BLaER1 treated with 17β-estradiol and CSF1 and Interleukin-3, amounts not matched to agents 10 nM and 100 nM (cell line): ENCODE measurements around the gene SLC26A2.
"Not testable (repeated sequence)": the region's sequence is repeated elsewhere in the genome, so short reads cannot be mapped to it uniquely, and the experiment has no call there.

Experiments used
- H3K27ac ChIP-seq, 11 experiments: shearing (Covaris generic); formaldehyde crosslinking; 2 replicates each; pipeline ENCODE4 v1.8.1; 2022
- H3K27me3 ChIP-seq, 11 experiments: shearing (Covaris generic); formaldehyde crosslinking; 2 replicates each; pipeline ENCODE4 v1.8.1; 2022
- H3K36me3 ChIP-seq, 11 experiments: shearing (Covaris generic); formaldehyde crosslinking; 2 replicates each; pipeline ENCODE4 v1.8.1; 2022
- H3K4me1 ChIP-seq, 10 experiments: shearing (Covaris generic); formaldehyde crosslinking; 2 replicates each; pipeline ENCODE4 v1.8.1; 2022
- H3K4me2 ChIP-seq, 11 experiments: shearing (Covaris generic); formaldehyde crosslinking; 2 replicates each; pipeline ENCODE4 v1.8.1; 2022
- H3K4me3 ChIP-seq, 10 experiments: shearing (Covaris generic); formaldehyde crosslinking; 2 replicates each; pipeline ENCODE4 v1.8.1; 2022
- H3K9ac ChIP-seq, 11 experiments: shearing (Covaris generic); formaldehyde crosslinking; 2 replicates each; pipeline ENCODE4 v1.8.1; 2022
- H3K9me3 ChIP-seq, 11 experiments: shearing (Covaris generic); formaldehyde crosslinking; replicated peaks in 1 of 11; 2 replicates each; pipeline ENCODE4 v1.8.1; 2022
- H4K20me1 ChIP-seq, 11 experiments: shearing (Covaris generic); formaldehyde crosslinking; 2 replicates each; pipeline ENCODE4 v1.8.1; 2022
- Cebpa-rat ChIP-seq, 11 experiments: shearing (Covaris generic); IDR thresholded peaks; 2 replicates each; pipeline ENCODE4 v1.8.1; 2022

The SLC26A2 gene

DNA sequence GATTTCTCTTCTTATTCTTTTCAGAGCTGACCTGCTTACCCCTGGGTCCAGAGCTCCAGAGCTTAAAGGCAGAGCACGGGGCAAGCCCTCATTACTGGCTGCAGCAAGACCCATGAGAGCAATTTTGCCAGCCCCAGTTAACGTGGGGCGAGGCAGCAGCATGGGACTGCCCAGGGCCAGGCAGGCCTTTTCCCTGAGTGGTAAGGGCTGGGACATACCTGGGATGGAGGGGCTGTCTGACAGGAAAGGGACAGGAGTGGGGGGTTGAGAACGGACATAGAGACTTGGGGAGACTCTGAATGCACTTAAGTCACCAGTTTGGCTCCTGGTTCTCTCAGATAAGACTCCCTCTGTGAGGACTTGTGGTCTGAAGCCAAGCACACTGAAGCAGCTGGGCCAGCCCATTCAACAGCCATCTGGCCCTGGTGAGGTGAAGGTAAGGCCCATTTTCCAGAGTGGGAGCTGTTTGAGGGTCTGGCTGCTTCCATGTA is 66.2 kb downstream of the SLC26A2 start:
- Histone ChIP-seq H3K27ac (no peak overlapping the region), H3K4me2 (no peak overlapping the region), H3K9ac (peak overlapping the region in 3 of 11 experiments; percentile 2 to 45 (median 7); a peak in 2 of 22 replicates), H3K4me3 (no peak overlapping the region), H3K4me1 (peaks cover 27 to 35% (median 34%) of the 10 kb centered on the region in 10 experiments), H3K9me3 (no peaks in the 10 kb centered on the region), H3K27me3 (no peaks in the 10 kb centered on the region), H4K20me1 (peaks cover 0 to 46% (median 9%) of the 10 kb centered on the region in 11 experiments; a peak in 12 of 22 replicates), H3K36me3 (peaks cover 93 to 100% (median 98%) of the 10 kb centered on the region in 11 experiments)
- TF ChIP-seq Cebpa-rat (IDR thresholded peaks at IDR 0.05): no peak

DNA sequence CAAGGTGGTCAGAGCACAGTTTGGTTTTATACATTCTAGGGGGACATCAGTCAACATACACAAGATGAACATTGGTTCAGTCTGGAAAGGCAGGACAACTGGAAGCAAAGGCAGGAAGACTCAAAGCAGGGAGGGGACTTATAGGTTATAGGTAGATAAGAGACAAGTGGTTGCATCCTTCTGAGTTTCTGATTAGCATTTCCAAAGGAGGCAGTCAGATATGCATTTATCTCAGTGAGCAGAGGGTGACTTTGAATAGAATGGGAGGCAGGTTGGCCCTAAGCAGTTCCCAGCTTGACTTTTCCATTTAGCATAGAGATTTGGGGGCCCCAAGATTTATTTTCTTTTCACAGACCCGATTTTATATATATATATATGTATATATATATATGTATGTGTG is 67.5 kb downstream of the SLC26A2 start:
- not testable (repeated sequence) for H3K9me3 ChIP-seq, H3K9ac ChIP-seq, H3K27me3 ChIP-seq, H3K4me3 ChIP-seq, H3K27ac ChIP-seq, H3K4me2 ChIP-seq
- H3K36me3 ChIP-seq: peaks cover 97 to 100% (median 98%) of the 10 kb centered on the region in 11 experiments
- peaks cover 0 to 36% (median 7%) of the 10 kb centered on the region in 11 experiments; a peak in 10 of 22 replicates for H4K20me1 ChIP-seq
- peaks cover 14 to 28% (median 20%) of the 10 kb centered on the region in 10 experiments for H3K4me1 ChIP-seq

DNA sequence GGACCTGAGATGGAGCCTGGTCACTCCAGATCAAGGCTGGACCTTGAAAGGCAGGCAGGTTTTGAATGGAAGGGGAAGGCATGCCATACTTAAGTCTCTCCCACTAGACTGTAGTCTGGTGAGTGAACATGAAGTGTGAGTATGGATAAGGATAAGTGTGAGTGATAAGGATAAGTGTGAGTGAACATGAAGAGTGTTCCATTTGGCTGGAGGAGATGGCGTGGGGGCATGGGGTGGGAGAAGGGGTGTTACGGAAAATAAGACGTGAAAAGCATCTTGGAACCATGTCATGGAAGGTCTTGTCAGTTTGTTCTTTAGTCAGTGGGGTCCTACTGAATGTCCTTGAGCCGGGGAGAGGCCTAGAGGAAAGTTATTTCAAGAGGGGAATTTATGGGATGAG is 72.8 kb downstream of the SLC26A2 start:
- H3K4me3 ChIP-seq: no peak overlapping the region

DNA sequence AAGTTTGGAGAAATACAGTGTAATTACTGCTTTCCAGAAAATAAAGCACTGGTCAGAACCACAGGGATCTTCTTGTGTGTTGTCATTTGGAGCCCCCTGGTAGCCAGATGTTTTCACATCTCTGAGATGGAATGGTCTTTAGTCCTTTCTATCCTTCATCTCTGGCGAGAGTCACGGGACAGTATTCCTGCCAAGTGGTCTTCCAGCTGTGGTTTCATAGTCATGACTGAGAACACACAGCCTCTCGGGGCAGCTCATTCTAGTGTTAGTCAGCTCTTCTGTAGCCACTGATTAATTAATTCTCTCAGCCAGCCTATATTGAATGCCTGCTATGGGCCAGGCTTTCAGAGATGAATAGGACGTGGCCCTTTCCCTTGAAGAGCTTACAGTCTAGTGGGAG is 74.1 kb downstream of the SLC26A2 start:
- Histone ChIP-seq H4K20me1 (peaks cover 0 to 46% (median 9%) of the 10 kb centered on the region in 11 experiments; a peak in 12 of 22 replicates), H3K4me3 (no peak overlapping the region), H3K36me3 (peaks cover 97 to 100% (median 99%) of the 10 kb centered on the region in 11 experiments), H3K4me2 (peak overlapping the region; percentile 4 to 51 (median 34); a peak in 16 of 22 replicates), H3K9ac (no peak overlapping the region), H3K27ac (no peak overlapping the region), H3K4me1 (peaks cover 18 to 30% (median 27%) of the 10 kb centered on the region in 10 experiments), H3K9me3 (no peaks in the 10 kb centered on the region), H3K27me3 (no peaks in the 10 kb centered on the region)
- TF ChIP-seq Cebpa-rat (IDR thresholded peaks at IDR 0.05): no peak

More for the DNA sequence above, 72.8 kb downstream of the SLC26A2 start:
- Histone ChIP-seq H4K20me1 (peaks cover 0 to 49% (median 9%) of the 10 kb centered on the region in 11 experiments; a peak in 12 of 22 replicates), H3K27me3 (no peaks in the 10 kb centered on the region), H3K9ac (no peak overlapping the region), H3K4me1 (peaks cover 18 to 29% (median 21%) of the 10 kb centered on the region in 10 experiments), H3K27ac (no peak overlapping the region), H3K9me3 (no peaks in the 10 kb centered on the region), H3K4me2 (0 out of 22 replicates have a peak overlapping the region, but pooled peaks of 1 of the 11 experiments have one; percentile 16), H3K36me3 (peaks cover 99 to 100% (median 99%) of the 10 kb centered on the region in 11 experiments)
- TF ChIP-seq Cebpa-rat (IDR thresholded peaks at IDR 0.05): no peak

DNA sequence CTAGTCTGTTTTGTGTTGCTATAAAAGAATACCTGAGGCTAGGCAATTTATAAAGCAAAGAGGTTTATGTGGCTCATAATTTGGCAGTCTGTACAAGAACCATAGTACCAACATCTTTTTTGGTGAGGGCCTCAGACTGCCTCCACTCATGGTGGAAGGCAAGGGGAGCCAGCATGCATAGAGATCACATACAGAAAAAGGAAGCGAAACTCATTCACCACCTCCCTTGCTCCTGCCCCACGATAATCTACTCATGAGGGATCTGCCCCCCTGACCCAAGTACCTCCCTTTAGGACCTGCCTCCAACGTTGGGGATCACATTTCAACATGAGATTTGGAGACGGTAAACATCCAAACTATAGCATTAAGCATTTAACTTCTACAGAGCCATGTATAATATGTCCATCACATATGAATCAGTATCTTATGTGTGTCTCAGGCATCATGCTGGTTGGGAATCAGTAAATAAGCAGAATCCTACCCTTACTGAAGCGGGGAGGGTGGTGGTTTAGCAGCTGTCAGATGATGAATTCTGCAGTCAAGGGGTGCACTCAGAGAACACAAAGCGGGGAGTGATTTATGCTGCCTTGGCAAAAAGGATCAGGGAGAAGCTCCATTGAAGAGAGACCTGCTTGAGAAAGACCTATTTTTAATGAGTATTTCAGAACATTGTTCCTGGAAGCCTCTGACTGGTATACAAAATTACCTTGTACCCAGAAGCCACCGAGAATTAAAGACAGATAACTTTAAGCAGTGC is 74.8 kb downstream of the SLC26A2 start:
- Histone ChIP-seq H4K20me1 (peaks cover 0 to 50% (median 9%) of the 10 kb centered on the region in 11 experiments; a peak in 12 of 22 replicates), H3K4me1 (peaks cover 18 to 30% (median 27%) of the 10 kb centered on the region in 10 experiments), H3K27me3 (no peaks in the 10 kb centered on the region), H3K36me3 (peaks cover 97 to 100% (median 99%) of the 10 kb centered on the region in 11 experiments), H3K4me3 (no peak overlapping the region), H3K9ac (no peak overlapping the region), H3K27ac (no peak overlapping the region), H3K9me3 (no peaks in the 10 kb centered on the region), H3K4me2 (peak overlapping the region; percentile 4 to 51 (median 34); a peak in 16 of 22 replicates)
- no peak for TF ChIP-seq Cebpa-rat (IDR thresholded peaks at IDR 0.05)

DNA sequence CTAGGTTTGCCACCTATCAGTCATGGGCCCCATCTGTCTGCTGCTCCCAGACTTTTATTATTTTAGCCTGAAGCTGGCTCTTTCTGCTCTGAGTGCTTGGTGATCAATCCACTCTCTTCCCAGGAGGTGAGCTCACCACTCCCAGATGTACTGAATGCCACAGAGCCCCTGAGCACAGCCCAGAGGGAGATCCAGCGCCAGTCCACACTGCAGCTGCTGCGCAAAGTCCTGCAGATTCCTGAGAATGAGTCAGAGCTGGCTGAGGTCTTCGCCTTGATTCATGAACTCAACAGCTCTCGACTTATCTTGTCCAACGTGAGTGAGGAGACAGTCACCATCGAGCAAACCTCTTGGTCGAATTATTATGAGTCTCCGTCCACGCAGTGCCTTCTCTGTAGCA is 76.0 kb downstream of the SLC26A2 start:
- H3K27me3 ChIP-seq: no peaks in the 10 kb centered on the region
- peaks cover 0 to 54% (median 9%) of the 10 kb centered on the region in 11 experiments; a peak in 12 of 22 replicates for H4K20me1 ChIP-seq
- H3K4me2 ChIP-seq: no peak overlapping the region
- no peak overlapping the region for H3K4me3 ChIP-seq
- H3K9ac ChIP-seq: no peak overlapping the region
- peaks cover 97 to 100% (median 99%) of the 10 kb centered on the region in 11 experiments for H3K36me3 ChIP-seq
- H3K27ac ChIP-seq: no peak overlapping the region
- peaks cover 19 to 35% (median 27%) of the 10 kb centered on the region in 10 experiments for H3K4me1 ChIP-seq
- TF ChIP-seq Cebpa-rat (IDR thresholded peaks at IDR 0.05): no peak
- no peaks in the 10 kb centered on the region for H3K9me3 ChIP-seq
